GM19238 (cell line): ENCODE measurements around the gene KDM3B.
A peak's percentile ranks its signal among the peaks of the same experiment; 100 is the strongest.
"Not testable (repeated sequence)": the region's sequence is repeated elsewhere in the genome, so short reads cannot be mapped to it uniquely, and the experiment has no call there.

Experiments used
- DNase-seq: peaks from one replicate; pipeline ENCODE4 v3.0.0; 2011; ENCODE audit warnings: low spot score; ENCODE audit not compliant: insufficient read length

The KDM3B gene

GRCh38 chr5:138352071-138352721 lies at the start of gene KDM3B:
Gene KDM3B (plus strand): TSS chr5:138352685. CDS start chr5:138352796, 111 bp downstream.
- peak; percentile 92 for DNase-seq

GRCh38 chr5:138303372-138303771 lies 49.1 kb upstream of the KDM3B start:
- DNase-seq = no peak

GRCh38 chr5:138305797-138306196 lies 46.7 kb upstream of the KDM3B start:
- DNase-seq = no peak

GRCh38 chr5:138315751-138316278 lies 36.7 kb upstream of the KDM3B start:
- no peak for DNase-seq

GRCh38 chr5:138316355-138316754 lies 36.1 kb upstream of the KDM3B start:
- DNase-seq = no peak

GRCh38 chr5:138318211-138318610 lies 34.3 kb upstream of the KDM3B start:
- not testable (repeated sequence) for DNase-seq

- DNase-seq = no peak
Observed at GRCh38 chr5:138330813-138331448, 21.6 kb upstream of the KDM3B start.

GRCh38 chr5:138331449-138332368 lies 20.8 kb upstream of the KDM3B start, which contains the start of gene CDC25C:
Gene CDC25C (minus strand): TSS chr5:138331804. CDS start chr5:138331180, 624 bp downstream.
- peak; percentile 97 for DNase-seq

- DNase-seq = no peak
Observed at GRCh38 chr5:138334867-138335447, 17.5 kb upstream of the KDM3B start.

GRCh38 chr5:138336952-138337684 lies 15.4 kb upstream of the KDM3B start:
- DNase-seq = no peak

- DNase-seq = peak; percentile 88
Observed at GRCh38 chr5:138337685-138338410, 14.6 kb upstream of the KDM3B start, which contains the start of gene FAM53C. Gene FAM53C (plus strand): TSS chr5:138338266. CDS start chr5:138341336, 3,070 bp downstream.

- no peak for DNase-seq
Observed at GRCh38 chr5:138338411-138339090, 13.9 kb upstream of the KDM3B start.

- no peak for DNase-seq
Observed at GRCh38 chr5:138339091-138339456, 13.4 kb upstream of the KDM3B start.

- no peak for DNase-seq
Observed at GRCh38 chr5:138339464-138339863, 13.0 kb upstream of the KDM3B start.

- DNase-seq = no peak
Observed at GRCh38 chr5:138340008-138340407, 12.5 kb upstream of the KDM3B start.

- DNase-seq = no peak
Observed at GRCh38 chr5:138344887-138345622, 7.4 kb upstream of the KDM3B start.

GRCh38 chr5:138346889-138347288 lies 5.6 kb upstream of the KDM3B start:
- DNase-seq = no peak

GRCh38 chr5:138349852-138350562 lies 2.5 kb upstream of the KDM3B start:
- no peak for DNase-seq
